GM10248 (cell line): ENCODE measurements around the gene RBP5.

ENCODE experiments used
- CTCF ChIA-PET: fragments of 300-600 bp; sonication (Branson Sonifier 250); formaldehyde crosslinking; extraction: SDS; loops from one replicate; lab custom pipeline; 2021; ENCODE audit warnings: antibody characterized with exemption; lab: Yijun Ruan, JAX
- POLR2A ChIA-PET: fragments of 350-650 bp; sonication (Branson Sonifier 250); formaldehyde crosslinking; extraction: SDS; loops from one replicate; lab custom pipeline; 2020; ENCODE audit warnings: antibody characterized with exemption; lab: Yijun Ruan, JAX
- DNase-seq: peaks from one replicate; pipeline ENCODE4 v3.0.0; 2012; ENCODE audit errors: extremely low spot score
- CTCF ChIP-seq: IDR thresholded peaks from 2 replicates; pipeline ENCODE4 v1.5.1; 2012; ENCODE audit warnings: mild to moderate bottlenecking, low read depth; ENCODE audit errors: extremely low read depth, missing control alignments, control extremely low read depth

Gene RBP5

GRCh38 chr12:7096979-7097378 lies 31.7 kb downstream of the RBP5 start:
- POLR2A ChIA-PET: no interaction called here
- no peak for TF ChIP-seq CTCF
- DNase-seq: no peak
- CTCF ChIA-PET: interaction anchor here (1.9 kb wide), 1 partner anchor 11 kb away, joined by 12 read pairs; no protein-coding TSS in a partner anchor

- no peak for TF ChIP-seq CTCF
- CTCF ChIA-PET: interaction anchor here (0.7 to 1.9 kb wide), 7 partner anchors 12 to 205 kb away, joined by 3 to 12 read pairs (median 4); partner anchors contain the start of gene LPCAT3
These were observed 32.4 kb downstream of the RBP5 start for GRCh38 chr12:7096006-7096932.

GRCh38 chr12:7093892-7094291 lies 34.8 kb downstream of the RBP5 start:
- DNase-seq: no peak
- CTCF ChIA-PET: interaction anchor here (0.7 to 2.4 kb wide), 5 partner anchors 11 to 76 kb away, joined by 3 to 26 read pairs (median 3); partner anchors contain the start of genes C1RL and LPCAT3
- POLR2A ChIA-PET: no interaction called here
- no peak for TF ChIP-seq CTCF

More at GRCh38 chr12:7096006-7096932, 32.4 kb downstream of the RBP5 start:
- DNase-seq: no peak
- POLR2A ChIA-PET: interaction anchor here (0.6 kb wide), 1 partner anchor 149 kb away, joined by 4 read pairs; no protein-coding TSS in a partner anchor

- TF ChIP-seq CTCF: no peak
- DNase-seq: no peak
- CTCF ChIA-PET: interaction anchor here (0.7 to 2.4 kb wide), 8 partner anchors 11 to 168 kb away, joined by 3 to 26 read pairs (median 4); partner anchors contain the start of genes C1RL and LPCAT3
- POLR2A ChIA-PET: no interaction called here
These were observed 35.2 kb downstream of the RBP5 start for GRCh38 chr12:7093486-7093885.

GRCh38 chr12:7092986-7093460 lies 35.7 kb downstream of the RBP5 start:
- ChIA-PET POLR2A (no interaction called here), CTCF (interaction anchor here (0.7 to 2.4 kb wide), 12 partner anchors 10 to 168 kb away, joined by 3 to 26 read pairs (median 4); partner anchors contain the start of genes C1RL and LPCAT3)
- DNase-seq: no peak
- TF ChIP-seq CTCF: no peak
